GM18909 (cell line): ENCODE results near the gene AQP12A.

Source experiments
- ATAC-seq: cut with Tn5 transposase; IDR thresholded peaks from one replicate; pipeline ENCODE4 v1.9.1; 2021; ENCODE audit warnings: mild to moderate bottlenecking; ENCODE audit not compliant: unreplicated experiment, poor library complexity

Gene AQP12A

GRCh38 chr2:240719676-240720545 lies 28.2 kb downstream of the AQP12A start:
- no peak for ATAC-seq

- ATAC-seq = no peak
Measured at GRCh38 chr2:240720686-240721595, 29.3 kb downstream of the AQP12A start.

GRCh38 chr2:240721596-240722180 lies 30.0 kb downstream of the AQP12A start:
- no peak for ATAC-seq

- no peak for ATAC-seq
Measured at GRCh38 chr2:240722376-240722775, 30.7 kb downstream of the AQP12A start.

GRCh38 chr2:240722796-240723735 lies 31.4 kb downstream of the AQP12A start:
- no peak for ATAC-seq

GRCh38 chr2:240723851-240724250 lies 32.2 kb downstream of the AQP12A start:
- ATAC-seq = no peak

GRCh38 chr2:240724431-240724830 lies 32.8 kb downstream of the AQP12A start:
- ATAC-seq = no peak

GRCh38 chr2:240725266-240725665 lies 33.6 kb downstream of the AQP12A start:
- no peak for ATAC-seq

GRCh38 chr2:240725671-240726070 lies 34.0 kb downstream of the AQP12A start:
- ATAC-seq = no peak

GRCh38 chr2:240726876-240727275 lies 35.2 kb downstream of the AQP12A start:
- no peak for ATAC-seq

GRCh38 chr2:240727439-240727838 lies 35.8 kb downstream of the AQP12A start:
- no peak for ATAC-seq

GRCh38 chr2:240727913-240728312 lies 36.2 kb downstream of the AQP12A start:
- no peak for ATAC-seq

- no peak for ATAC-seq
Measured at GRCh38 chr2:240728361-240728760, 36.7 kb downstream of the AQP12A start.

- no peak for ATAC-seq
Measured at GRCh38 chr2:240728827-240729226, 37.2 kb downstream of the AQP12A start.

GRCh38 chr2:240730501-240731177 lies 39.0 kb downstream of the AQP12A start:
- ATAC-seq = no peak

- ATAC-seq = no peak
Measured at GRCh38 chr2:240731178-240731545, 39.5 kb downstream of the AQP12A start.

GRCh38 chr2:240732184-240732583 lies 40.5 kb downstream of the AQP12A start:
- no peak for ATAC-seq

GRCh38 chr2:240732911-240733622 lies 41.4 kb downstream of the AQP12A start:
- no peak for ATAC-seq
